Hepatocyte (in vitro differentiated cells): Measurements from ENCODE around the gene PRRC2A. TPM values are rescaled to one million over a fixed set of nuclear protein-coding genes. Genes with fewer than 3 reads are reported as not detected.

ENCODE experiments used
- DNase-seq: peaks from one replicate; pipeline ENCODE4 v3.0.0-alpha.2; 2016; ENCODE audit warnings: low spot score
- H2AFZ ChIP-seq: fragments of 200-600 bp; sonication (generic); 2 replicates; pipeline ENCODE4 v1.6.0; 2016; ENCODE audit warnings: antibody characterized with exemption, mild to moderate bottlenecking
- H3K27ac ChIP-seq: fragments of 200-600 bp; sonication (generic); 2 replicates; pipeline ENCODE4 v1.5.1; 2016; ENCODE audit warnings: mild to moderate bottlenecking
- H3K27me3 ChIP-seq: fragments of 200-600 bp; sonication (generic); 2 replicates; pipeline ENCODE4 v1.6.1; 2016
- H3K36me3 ChIP-seq: fragments of 200-600 bp; sonication (generic); replicated peaks from 2 replicates; pipeline ENCODE4 v1.5.1; 2016; ENCODE audit warnings: low read depth; ENCODE audit not compliant: insufficient read depth
- H3K4me1 ChIP-seq: fragments of 200-600 bp; sonication (generic); 2 replicates; pipeline ENCODE4 v1.5.1; 2016; ENCODE audit warnings: mild to moderate bottlenecking, moderate library complexity; ENCODE audit not compliant: insufficient read depth
- H3K4me2 ChIP-seq: fragments of 200-600 bp; sonication (generic); 2 replicates; pipeline ENCODE4 v1.6.0; 2016
- H3K4me3 ChIP-seq: fragments of 200-600 bp; sonication (generic); 2 replicates; pipeline ENCODE4 v1.5.1; 2016; ENCODE audit warnings: mild to moderate bottlenecking
- H3K79me2 ChIP-seq: fragments of 200-600 bp; sonication (generic); 2 replicates; pipeline ENCODE4 v1.6.0; 2017; ENCODE audit warnings: mild to moderate bottlenecking
- H3K9me2 ChIP-seq: fragments of 200-600 bp; sonication (generic); replicated peaks from 2 replicates; pipeline ENCODE4 v1.6.0; 2017; ENCODE audit warnings: mild to moderate bottlenecking; ENCODE audit not compliant: insufficient read depth
- H3K9me3 ChIP-seq: fragments of 200-600 bp; sonication (generic); 2 replicates; pipeline ENCODE4 v1.5.1; 2016; ENCODE audit warnings: low read depth, mild to moderate bottlenecking
- H4K20me1 ChIP-seq: fragments of 200-600 bp; sonication (generic); 2 replicates; pipeline ENCODE4 v1.6.0; 2016; ENCODE audit warnings: mild to moderate bottlenecking; ENCODE audit not compliant: insufficient read depth, poor library complexity, severe bottlenecking
- CTCF ChIP-seq: fragments of 200-600 bp; sonication (generic); IDR thresholded peaks from 2 replicates; pipeline ENCODE4 v1.5.1; 2016; ENCODE audit warnings: antibody characterized with exemption, mild to moderate bottlenecking; ENCODE audit not compliant: poor library complexity
- EZH2 ChIP-seq: fragments of 200-600 bp; sonication (generic); IDR thresholded peaks from 2 replicates; pipeline ENCODE4 v1.6.1; 2016; ENCODE audit warnings: antibody characterized with exemption, mild to moderate bottlenecking, borderline replicate concordance
- EZH2phosphoT487 ChIP-seq: fragments of 200-600 bp; sonication (generic); IDR thresholded peaks from one replicate; pipeline ENCODE4 v1.6.1; 2018; ENCODE audit warnings: antibody characterized with exemption, mild to moderate bottlenecking, low read depth, moderate library complexity; ENCODE audit not compliant: unreplicated experiment, severe bottlenecking
- WGBS: methylation state at CpG from one replicate; pipeline ENCODE4 v1.1.6; 2016; ENCODE audit warnings: low lambda C conversion rate; ENCODE audit errors: missing lambda C conversion rate; 5-methylcytosine and 5-hydroxymethylcytosine counted together
- polyA plus RNA-seq: library from polyadenylated mRNA; unstranded; fragments of >200 nt; fragmentation: Nextera tagmentation; extraction: Ambion mirVana; gene quantifications from 2 replicates; pipeline ENCODE4 v1.2.1, GENCODE V29; 2016
- total RNA-seq: library from RNA; depleted of rRNA; stranded (reverse); fragments of >200 nt; gene quantifications from 2 replicates; pipeline ENCODE4 v1.2.3, GENCODE V29; 2014

The PRRC2A gene
- total and polyA plus RNA-seq, 2 experiments from 2014 or later, result 47.5 to 50.2 TPM

DNA sequence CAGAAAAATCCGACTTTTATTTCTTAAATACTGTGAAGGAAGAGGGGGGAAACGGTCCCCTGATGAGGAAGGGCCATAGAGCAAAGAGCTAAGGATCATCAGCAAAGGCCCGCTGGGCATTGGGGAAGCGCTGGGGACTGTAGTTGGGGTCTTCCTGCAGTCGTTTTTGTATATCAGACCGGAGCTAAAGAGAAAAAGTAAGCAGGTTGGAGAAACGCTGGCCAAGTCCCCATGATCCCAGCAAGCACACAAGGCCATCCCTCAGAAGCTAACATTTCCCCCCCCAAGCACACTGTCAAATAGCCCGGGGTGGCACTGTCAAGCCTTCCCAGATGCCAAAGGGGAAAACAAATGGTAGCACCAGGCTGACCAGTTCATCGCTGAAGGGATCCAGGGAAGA lies 18.5 kb downstream of the PRRC2A start:
- 96% methylated on average over 9 of the region's 9 CpGs for WGBS
- H4K20me1 ChIP-seq, result peaks cover 3% of the 10 kb centered on the region
- no peaks in the 10 kb centered on the region for H3K9me3 ChIP-seq
- no peak for DNase-seq
- no peaks in the 10 kb centered on the region for H3K27me3 ChIP-seq
- H3K79me2 ChIP-seq, result no peaks in the 10 kb centered on the region
- no peaks in the 10 kb centered on the region for H3K4me1 ChIP-seq
- no peak overlapping the region for H3K4me2 ChIP-seq
- TF ChIP-seq CTCF (no peak), EZH2phosphoT487 (no peak), EZH2 (no peak)
- H2AFZ ChIP-seq, result no peak overlapping the region
- H3K27ac ChIP-seq, result no peak overlapping the region
- no peaks in the 10 kb centered on the region for H3K9me2 ChIP-seq
- no peak overlapping the region for H3K4me3 ChIP-seq
- no peaks in the 10 kb centered on the region for H3K36me3 ChIP-seq

- TF ChIP-seq CTCF, result no peak
- no peak for TF ChIP-seq EZH2phosphoT487
- no peak for TF ChIP-seq EZH2
- no peak for DNase-seq
- no peaks in the 10 kb centered on the region for H3K27me3 ChIP-seq
- no peaks in the 10 kb centered on the region for H3K36me3 ChIP-seq
- H3K4me3 ChIP-seq, result no peak overlapping the region
- peaks cover 3% of the 10 kb centered on the region for H4K20me1 ChIP-seq
- no peaks in the 10 kb centered on the region for H3K9me2 ChIP-seq
- no peaks in the 10 kb centered on the region for H3K79me2 ChIP-seq
- H3K9me3 ChIP-seq, result no peaks in the 10 kb centered on the region
- H3K27ac ChIP-seq, result no peak overlapping the region
- no peak overlapping the region for H3K4me2 ChIP-seq
- H3K4me1 ChIP-seq, result no peaks in the 10 kb centered on the region
- WGBS, result 91% methylated on average over 10 of the region's 10 CpGs
- H2AFZ ChIP-seq, result no peak overlapping the region
Observed at GRCh38 chr6:31639449-31639861, 18.9 kb downstream of the PRRC2A start.

DNA sequence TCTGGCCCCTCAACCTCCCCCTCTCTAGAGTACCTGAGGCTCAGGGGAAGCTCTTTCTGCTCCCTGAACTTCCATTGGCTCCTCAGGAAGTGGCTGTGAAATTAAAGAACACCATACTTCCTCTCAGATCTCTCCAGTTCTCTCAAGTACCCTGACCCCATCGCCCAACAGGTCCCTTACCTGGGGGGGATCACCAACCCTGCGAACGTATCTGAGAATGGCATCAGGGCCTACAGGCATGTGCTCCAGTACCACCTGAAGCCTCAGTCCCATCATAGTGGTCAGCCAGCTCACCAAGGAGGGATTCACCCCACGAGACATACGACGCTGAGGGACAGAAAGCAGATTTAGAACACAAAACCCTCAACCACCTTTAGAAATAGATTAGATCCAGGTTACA lies 20.1 kb downstream of the PRRC2A start:
- H4K20me1 ChIP-seq, result no peaks in the 10 kb centered on the region
- H3K4me3 ChIP-seq, result no peak overlapping the region
- 96% methylated on average over 6 of the region's 6 CpGs for WGBS
- H3K36me3 ChIP-seq, result no peaks in the 10 kb centered on the region
- no peaks in the 10 kb centered on the region for H3K79me2 ChIP-seq
- no peak overlapping the region for H3K27ac ChIP-seq
- no peaks in the 10 kb centered on the region for H3K4me1 ChIP-seq
- TF ChIP-seq CTCF, result no peak
- TF ChIP-seq EZH2phosphoT487, result no peak
- TF ChIP-seq EZH2, result no peak
- H3K27me3 ChIP-seq, result no peaks in the 10 kb centered on the region
- no peaks in the 10 kb centered on the region for H3K9me3 ChIP-seq
- H3K9me2 ChIP-seq, result no peaks in the 10 kb centered on the region
- no peak overlapping the region for H3K4me2 ChIP-seq
- no peak for DNase-seq
- H2AFZ ChIP-seq, result no peak overlapping the region

- Histone ChIP-seq H3K4me2 (no peak overlapping the region), H4K20me1 (no peaks in the 10 kb centered on the region), H3K9me2 (no peaks in the 10 kb centered on the region), H3K36me3 (no peaks in the 10 kb centered on the region), H2AFZ (no peak overlapping the region), H3K4me3 (no peak overlapping the region), H3K27ac (no peak overlapping the region), H3K79me2 (peaks cover 2% of the 10 kb centered on the region), H3K9me3 (no peaks in the 10 kb centered on the region), H3K4me1 (no peaks in the 10 kb centered on the region), H3K27me3 (no peaks in the 10 kb centered on the region)
- no peak for DNase-seq
- no peak for TF ChIP-seq EZH2phosphoT487
- WGBS, result 96% methylated on average over 4 of the region's 4 CpGs
Observed at GRCh38 chr6:31641370-31641769, 20.9 kb downstream of the PRRC2A start.
